Measurements from ENCODE around the gene NMRK1. TPM values are rescaled to one million over a fixed set of nuclear protein-coding genes. Genes with fewer than 3 reads are reported as not detected.

The NMRK1 gene
- total and polyA plus RNA-seq, 2 experiments from 2014 or later = 6.2 to 15.8 TPM

Small RNA genes lying within 50 kb of the gene (small RNA-seq; reads per million reads assigned to genes)
- gene RF02271 (ENCODE audit: low replicate concordance) = not detected

Other genes with a start within 250 kb of the NMRK1 start
- gene TRPM6, start 200.2 kb downstream of the NMRK1 start, total RNA-seq (2014; rRNA removed; shearing (Covaris generic)) = 0.47 and 0.87 TPM in 2 replicates
- gene TRPM6, start 200.2 kb downstream of the NMRK1 start, polyA plus RNA-seq (2016; fragmentation: Nextera tagmentation; extraction: Ambion mirVana) = 0.23 and 0.40 TPM in 2 replicates
- 8.3 and 11.1 TPM in 2 replicates for gene C9orf40, start 135.2 kb downstream of the NMRK1 start, total RNA-seq (2014; rRNA removed; shearing (Covaris generic))
- 10.4 and 11.4 TPM in 2 replicates for gene C9orf40, start 135.2 kb downstream of the NMRK1 start, polyA plus RNA-seq (2016; fragmentation: Nextera tagmentation; extraction: Ambion mirVana)
- 54.5 and 64.0 TPM in 2 replicates for gene CARNMT1, start 59.9 kb downstream of the NMRK1 start, total RNA-seq (2014; rRNA removed; shearing (Covaris generic))
- 22.6 and 26.9 TPM in 2 replicates for gene CARNMT1, start 59.9 kb downstream of the NMRK1 start, polyA plus RNA-seq (2016; fragmentation: Nextera tagmentation; extraction: Ambion mirVana)
- 15.6 and 22.8 TPM in 2 replicates for gene OSTF1, start 359 bp upstream of the NMRK1 start, total RNA-seq (2014; rRNA removed; shearing (Covaris generic))
- 20.9 and 24.0 TPM in 2 replicates for gene OSTF1, start 359 bp upstream of the NMRK1 start, polyA plus RNA-seq (2016; fragmentation: Nextera tagmentation; extraction: Ambion mirVana)